ENCODE results near the gene PNMA8A. TPM values are rescaled to one million over a fixed set of nuclear protein-coding genes. Genes with fewer than 3 reads are reported as not detected.

The PNMA8A gene
- total and polyA plus RNA-seq, 2 of the 13 experiments (the other 11 are each of a cell fraction or from before 2014, with no cell fraction given) = 0.13 to 0.51 TPM

- intact Hi-C loops (cut with micrococcal nuclease; ENCODE audit: unreplicated experiment) (loop anchor here (10.0 kb wide), 1 partner anchor 233 kb away; no protein-coding TSS in a partner anchor), in situ Hi-C loops (cut with HindIII; ENCODE audit: extremely low pct_ligation_motif_present, low pct_unique_long_range_greater_than_20kb) (no loop called here)
- Histone ChIP-seq H4K20me1 (ENCODE audit: insufficient read depth, low read length) (no peaks in the 10 kb centered on the region), H3K9me3 (ENCODE audit: low read length) (no peaks in the 10 kb centered on the region), H3K79me2 (ENCODE audit: insufficient read depth, low read length) (no peaks in the 10 kb centered on the region), H2AFZ (ENCODE audit: low read length) (no peak overlapping the region), H3K9ac (ENCODE audit: insufficient read depth, low read depth, low read length) (no peak overlapping the region), H3K36me3 (replicated peaks in 1 of 2; ENCODE audit: control insufficient read depth in 1 of 2, insufficient read depth in 2 of 2, low read length in 2 of 2) (no peaks in the 10 kb centered on the region), H3K4me3 (replicated peaks in 1 of 3; ENCODE audit: insufficient read depth in 1 of 3, low read depth in 2 of 3, low read length in 3 of 3) (no peak overlapping the region), H3K27ac (ENCODE audit: extremely low read length, insufficient read depth, low read length) (no peak overlapping the region), H3K4me1 (ENCODE audit: insufficient read depth, low read length) (no peaks in the 10 kb centered on the region), H3K27me3 (ENCODE audit: control insufficient read depth in 1 of 2, insufficient read depth in 2 of 2, low read length in 2 of 2) (no peaks in the 10 kb centered on the region), H3K4me2 (ENCODE audit: low read depth, low read length) (no peak overlapping the region)
- POLR2A ChIA-PET = no interaction called here
- ATAC-seq (no peak), DNase-seq (ENCODE audit: low spot score) (no peak), FAIRE-seq (no peak)
- TF ChIP-seq, protein P1, sequence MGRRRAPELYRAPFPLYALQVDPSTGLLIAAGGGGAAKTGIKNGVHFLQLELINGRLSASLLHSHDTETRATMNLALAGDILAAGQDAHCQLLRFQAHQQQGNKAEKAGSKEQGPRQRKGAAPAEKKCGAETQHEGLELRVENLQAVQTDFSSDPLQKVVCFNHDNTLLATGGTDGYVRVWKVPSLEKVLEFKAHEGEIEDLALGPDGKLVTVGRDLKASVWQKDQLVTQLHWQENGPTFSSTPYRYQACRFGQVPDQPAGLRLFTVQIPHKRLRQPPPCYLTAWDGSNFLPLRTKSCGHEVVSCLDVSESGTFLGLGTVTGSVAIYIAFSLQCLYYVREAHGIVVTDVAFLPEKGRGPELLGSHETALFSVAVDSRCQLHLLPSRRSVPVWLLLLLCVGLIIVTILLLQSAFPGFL (CRISPR knock-in tag; IDR thresholded peaks at IDR 0.05) = no peak
- TF ChIP-seq FOXK1 (CRISPR knock-in tag; IDR thresholded peaks at IDR 0.05; ENCODE audit: borderline replicate concordance, low read depth) (no peak), ONECUT2 (CRISPR knock-in tag; IDR thresholded peaks at IDR 0.05) (no peak), ZNF678 (CRISPR knock-in tag; IDR thresholded peaks at IDR 0.05) (no peak), ZNF720 (CRISPR knock-in tag; IDR thresholded peaks at IDR 0.05) (no peak), SRY (CRISPR knock-in tag; IDR thresholded peaks at IDR 0.05) (no peak), U2AF1 (optimal IDR thresholded peaks at IDR 0.05; ENCODE audit: low read depth, low read length) (no peak), CENPT (CRISPR knock-in tag; IDR thresholded peaks at IDR 0.05; ENCODE audit: low read depth) (no peak), DPF2 (CRISPR knock-in tag; IDR thresholded peaks at IDR 0.05; ENCODE audit: borderline replicate concordance, low read depth) (no peak), ZNF652 (CRISPR knock-in tag; IDR thresholded peaks at IDR 0.05; ENCODE audit: borderline replicate concordance, low read depth) (no peak)
- TF ChIP-seq, protein P2, sequence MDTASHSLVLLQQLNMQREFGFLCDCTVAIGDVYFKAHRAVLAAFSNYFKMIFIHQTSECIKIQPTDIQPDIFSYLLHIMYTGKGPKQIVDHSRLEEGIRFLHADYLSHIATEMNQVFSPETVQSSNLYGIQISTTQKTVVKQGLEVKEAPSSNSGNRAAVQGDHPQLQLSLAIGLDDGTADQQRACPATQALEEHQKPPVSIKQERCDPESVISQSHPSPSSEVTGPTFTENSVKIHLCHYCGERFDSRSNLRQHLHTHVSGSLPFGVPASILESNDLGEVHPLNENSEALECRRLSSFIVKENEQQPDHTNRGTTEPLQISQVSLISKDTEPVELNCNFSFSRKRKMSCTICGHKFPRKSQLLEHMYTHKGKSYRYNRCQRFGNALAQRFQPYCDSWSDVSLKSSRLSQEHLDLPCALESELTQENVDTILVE (CRISPR knock-in tag; IDR thresholded peaks at IDR 0.05) = no peak
- no TSS peak for BruUV-seq (replicated peaks)
- 52% methylated on average over 6 of the region's 6 CpGs for WGBS (ENCODE audit: low lambda C conversion rate)
- CTCF ChIA-PET (ENCODE audit: low intra/inter-chr PET ratio, low total read pairs) = no interaction called here
Measured at GRCh38 chr19:46517471-46517870, 46.1 kb upstream of the PNMA8A start.

Measured in HepG2 (cell line).